ENCODE results near the gene AHRR. TPM values are rescaled to one million over a fixed set of nuclear protein-coding genes. Genes with fewer than 3 reads are reported as not detected.

The AHRR gene
- total RNA-seq, 1 donor from 2014 or later = 10.5 TPM

DNA sequence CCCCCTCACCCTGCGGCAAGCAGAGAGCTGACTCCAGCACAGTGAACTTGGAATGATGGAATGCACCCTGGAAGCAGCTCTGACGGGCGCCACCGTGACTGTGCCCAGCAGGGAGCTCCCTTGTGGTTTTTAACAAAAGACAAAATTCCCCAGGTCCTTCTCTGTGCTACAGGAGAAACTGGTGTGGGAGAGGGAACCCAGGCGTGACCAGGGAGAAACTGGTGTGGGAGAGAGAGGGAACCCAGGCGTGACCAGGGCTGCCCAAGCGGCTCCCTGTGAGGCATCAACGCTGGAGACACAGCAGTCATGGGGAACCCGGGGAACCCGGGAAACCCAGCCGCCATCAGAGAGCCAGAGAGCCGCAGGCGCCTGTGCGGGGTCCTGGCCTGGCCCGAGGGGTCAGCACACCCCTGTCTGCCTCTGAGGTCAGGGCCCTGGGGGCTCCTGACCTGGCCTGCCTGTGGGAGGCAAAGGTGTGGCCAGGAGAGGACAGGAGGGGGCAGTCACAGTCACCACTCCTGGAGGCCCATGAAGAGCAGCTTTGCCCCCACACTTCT, 3.1 kb upstream of the AHRR start:
- TF ChIP-seq EZH2 (IDR thresholded peaks at IDR 0.05; ENCODE audit: insufficient read depth, low read length) = no peak
- TF ChIP-seq, protein P1, sequence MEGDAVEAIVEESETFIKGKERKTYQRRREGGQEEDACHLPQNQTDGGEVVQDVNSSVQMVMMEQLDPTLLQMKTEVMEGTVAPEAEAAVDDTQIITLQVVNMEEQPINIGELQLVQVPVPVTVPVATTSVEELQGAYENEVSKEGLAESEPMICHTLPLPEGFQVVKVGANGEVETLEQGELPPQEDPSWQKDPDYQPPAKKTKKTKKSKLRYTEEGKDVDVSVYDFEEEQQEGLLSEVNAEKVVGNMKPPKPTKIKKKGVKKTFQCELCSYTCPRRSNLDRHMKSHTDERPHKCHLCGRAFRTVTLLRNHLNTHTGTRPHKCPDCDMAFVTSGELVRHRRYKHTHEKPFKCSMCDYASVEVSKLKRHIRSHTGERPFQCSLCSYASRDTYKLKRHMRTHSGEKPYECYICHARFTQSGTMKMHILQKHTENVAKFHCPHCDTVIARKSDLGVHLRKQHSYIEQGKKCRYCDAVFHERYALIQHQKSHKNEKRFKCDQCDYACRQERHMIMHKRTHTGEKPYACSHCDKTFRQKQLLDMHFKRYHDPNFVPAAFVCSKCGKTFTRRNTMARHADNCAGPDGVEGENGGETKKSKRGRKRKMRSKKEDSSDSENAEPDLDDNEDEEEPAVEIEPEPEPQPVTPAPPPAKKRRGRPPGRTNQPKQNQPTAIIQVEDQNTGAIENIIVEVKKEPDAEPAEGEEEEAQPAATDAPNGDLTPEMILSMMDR (IDR thresholded peaks at IDR 0.05; ENCODE audit: insufficient read depth, low read depth, low read length) = no peak
- Histone ChIP-seq H3K9ac (ENCODE audit: low read length) (peak overlapping the region; percentile 46), H4K20me1 (ENCODE audit: insufficient read depth, low read length) (peaks cover 45% of the 10 kb centered on the region), H3K36me3 (ENCODE audit: insufficient read depth, low read length) (no peaks in the 10 kb centered on the region), H3K27me3 (ENCODE audit: insufficient read depth, low read length) (peaks cover 3% of the 10 kb centered on the region), H3K4me2 (ENCODE audit: low read length) (peak overlapping the region; percentile 15), H3K4me3 (ENCODE audit: insufficient read depth, low read depth, low read length) (no peak overlapping the region), H3K9me3 (ENCODE audit: insufficient read depth, low read depth, low read length) (no peaks in the 10 kb centered on the region), H3K4me1 (ENCODE audit: insufficient read depth, low read length) (peaks cover 36% of the 10 kb centered on the region), H3K79me2 (ENCODE audit: insufficient read depth, low read length) (peaks cover 17% of the 10 kb centered on the region), H3K27ac (ENCODE audit: low read depth, low read length) (peak overlapping the region; percentile 26), H2AFZ (ENCODE audit: low read depth, low read length) (no peak overlapping the region)
- peaks cover 4% of the 10 kb centered on the region for H3K27me3 Mint-ChIP-seq (ENCODE audit: low read depth, unreplicated experiment)
- H3K9me3 Mint-ChIP-seq (ENCODE audit: unreplicated experiment) = no peaks in the 10 kb centered on the region
- H3K36me3 Mint-ChIP-seq (ENCODE audit: low read depth, unreplicated experiment) = peaks cover 4% of the 10 kb centered on the region
- H3K4me3 Mint-ChIP-seq (ENCODE audit: unreplicated experiment) = no peak overlapping the region
- DNase-seq (ENCODE audit: low read depth) (peak; percentile 49), FAIRE-seq (no peak)
- H3K4me1 Mint-ChIP-seq (ENCODE audit: low read depth, unreplicated experiment) = peaks cover 2% of the 10 kb centered on the region
- no peak overlapping the region for H3K27ac Mint-ChIP-seq (ENCODE audit: unreplicated experiment)

DNA sequence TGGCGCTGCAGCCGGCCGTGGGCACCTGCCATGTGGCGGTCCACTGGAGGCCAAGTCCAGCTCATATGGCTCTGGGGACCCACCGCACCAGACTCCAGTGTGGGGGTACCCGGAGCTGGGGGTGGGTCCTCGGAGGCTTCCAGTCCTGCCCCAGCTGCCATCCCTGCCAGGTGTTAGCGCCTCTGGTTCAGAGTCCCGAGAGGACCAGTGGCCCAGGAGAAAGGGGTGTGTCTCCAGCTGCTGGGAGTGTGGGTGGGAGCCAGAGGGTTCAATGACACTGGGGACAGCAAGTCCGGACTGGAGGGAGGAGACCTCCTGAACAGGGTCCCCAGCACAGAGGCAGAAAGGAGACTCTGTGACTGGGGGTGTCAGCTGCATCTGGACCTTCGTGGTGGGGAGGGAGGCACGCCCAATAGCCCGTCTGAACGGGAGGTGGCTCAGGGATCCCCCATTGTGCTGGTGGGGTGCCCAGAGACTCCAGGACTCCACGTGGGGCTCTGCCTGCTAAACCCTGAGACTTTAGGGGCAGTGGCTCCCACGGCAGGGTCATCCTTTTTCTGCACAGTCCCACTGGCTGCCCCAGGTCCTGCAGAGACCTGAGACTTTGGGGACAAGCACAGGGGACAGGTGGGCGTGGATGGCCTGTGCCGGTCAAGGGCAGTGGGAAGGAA, 2.4 kb upstream of the AHRR start:
- H3K9ac ChIP-seq (ENCODE audit: low read length) = peak overlapping the region; percentile 46
- peaks cover 2% of the 10 kb centered on the region for H3K4me1 Mint-ChIP-seq (ENCODE audit: low read depth, unreplicated experiment)
- no peaks in the 10 kb centered on the region for H3K9me3 ChIP-seq (ENCODE audit: insufficient read depth, low read depth, low read length)
- peak overlapping the region; percentile 26 for H3K27ac ChIP-seq (ENCODE audit: low read depth, low read length)
- no peak overlapping the region for H2AFZ ChIP-seq (ENCODE audit: low read depth, low read length)
- no peak for TF ChIP-seq EZH2 (IDR thresholded peaks at IDR 0.05; ENCODE audit: insufficient read depth, low read length)
- TF ChIP-seq, protein P1 (IDR thresholded peaks at IDR 0.05; ENCODE audit: insufficient read depth, low read depth, low read length) = no peak
- peaks cover 7% of the 10 kb centered on the region for H3K27me3 Mint-ChIP-seq (ENCODE audit: low read depth, unreplicated experiment)
- H3K4me3 ChIP-seq (ENCODE audit: insufficient read depth, low read depth, low read length) = no peak overlapping the region
- peak overlapping the region; percentile 19 for H3K27ac Mint-ChIP-seq (ENCODE audit: unreplicated experiment)
- H3K79me2 ChIP-seq (ENCODE audit: insufficient read depth, low read length) = peaks cover 24% of the 10 kb centered on the region
- H3K4me3 Mint-ChIP-seq (ENCODE audit: unreplicated experiment) = no peak overlapping the region
- DNase-seq (ENCODE audit: low read depth) (no peak), FAIRE-seq (no peak)
- H3K9me3 Mint-ChIP-seq (ENCODE audit: unreplicated experiment) = no peaks in the 10 kb centered on the region
- H3K4me1 ChIP-seq (ENCODE audit: insufficient read depth, low read length) = peaks cover 40% of the 10 kb centered on the region
- peaks cover 3% of the 10 kb centered on the region for H3K27me3 ChIP-seq (ENCODE audit: insufficient read depth, low read length)
- H3K4me2 ChIP-seq (ENCODE audit: low read length) = peak overlapping the region; percentile 15
- peaks cover 2% of the 10 kb centered on the region for H3K36me3 Mint-ChIP-seq (ENCODE audit: low read depth, unreplicated experiment)
- H3K36me3 ChIP-seq (ENCODE audit: insufficient read depth, low read length) = no peaks in the 10 kb centered on the region
- peaks cover 44% of the 10 kb centered on the region for H4K20me1 ChIP-seq (ENCODE audit: insufficient read depth, low read length)
